ENCODE data around the gene KLF16. TPM values are rescaled to one million over a fixed set of nuclear protein-coding genes. Genes with fewer than 3 reads are reported as not detected.

The KLF16 gene
- total and polyA plus RNA-seq, 9 of the 15 experiments (the other 6 are each of a cell fraction or from before 2014, with no cell fraction given): 0.04 to 60.4 (median 6.8) TPM

DNA sequence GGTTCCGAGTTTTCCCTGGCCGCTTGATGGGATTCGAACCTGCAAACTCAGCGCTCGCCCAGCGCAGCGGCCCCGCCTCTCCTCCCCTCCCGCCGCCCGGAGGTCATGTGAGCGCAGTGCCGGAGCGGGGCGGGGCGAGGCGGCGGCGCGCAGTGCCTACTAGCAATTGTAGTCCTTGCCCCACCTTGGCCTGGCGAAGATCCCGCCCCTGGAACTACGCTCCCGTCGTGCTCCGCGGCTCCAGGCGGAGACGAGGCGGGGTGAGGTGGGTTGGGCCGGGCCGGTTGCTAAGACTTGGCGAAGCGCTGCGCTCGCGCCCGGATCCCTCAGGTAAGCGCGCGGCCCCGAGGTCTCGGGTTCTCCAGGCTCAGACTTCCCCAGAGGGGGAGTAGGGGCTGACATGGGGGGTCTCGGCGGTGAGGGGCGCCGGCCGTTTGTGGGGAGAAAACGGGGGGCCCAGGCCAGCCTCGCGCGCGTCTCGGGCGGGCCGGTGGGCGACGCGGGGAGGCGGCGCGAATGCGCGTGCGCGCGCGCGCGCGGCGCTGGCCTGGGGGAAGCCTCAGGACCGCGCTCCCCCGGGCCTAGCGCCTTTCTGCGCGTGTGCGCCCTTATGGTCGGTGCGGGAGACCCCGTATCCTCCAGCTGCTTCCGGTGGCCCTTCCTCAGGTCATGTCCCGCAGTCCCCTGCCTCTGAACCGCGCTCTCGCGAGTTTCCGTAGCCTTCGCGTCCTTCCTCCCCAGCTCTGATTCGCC, 41.9 kb upstream of the KLF16 start, which contains the start of the genes ADAT3 and SCAMP4 (continued):
- TF ChIP-seq, protein P1, sequence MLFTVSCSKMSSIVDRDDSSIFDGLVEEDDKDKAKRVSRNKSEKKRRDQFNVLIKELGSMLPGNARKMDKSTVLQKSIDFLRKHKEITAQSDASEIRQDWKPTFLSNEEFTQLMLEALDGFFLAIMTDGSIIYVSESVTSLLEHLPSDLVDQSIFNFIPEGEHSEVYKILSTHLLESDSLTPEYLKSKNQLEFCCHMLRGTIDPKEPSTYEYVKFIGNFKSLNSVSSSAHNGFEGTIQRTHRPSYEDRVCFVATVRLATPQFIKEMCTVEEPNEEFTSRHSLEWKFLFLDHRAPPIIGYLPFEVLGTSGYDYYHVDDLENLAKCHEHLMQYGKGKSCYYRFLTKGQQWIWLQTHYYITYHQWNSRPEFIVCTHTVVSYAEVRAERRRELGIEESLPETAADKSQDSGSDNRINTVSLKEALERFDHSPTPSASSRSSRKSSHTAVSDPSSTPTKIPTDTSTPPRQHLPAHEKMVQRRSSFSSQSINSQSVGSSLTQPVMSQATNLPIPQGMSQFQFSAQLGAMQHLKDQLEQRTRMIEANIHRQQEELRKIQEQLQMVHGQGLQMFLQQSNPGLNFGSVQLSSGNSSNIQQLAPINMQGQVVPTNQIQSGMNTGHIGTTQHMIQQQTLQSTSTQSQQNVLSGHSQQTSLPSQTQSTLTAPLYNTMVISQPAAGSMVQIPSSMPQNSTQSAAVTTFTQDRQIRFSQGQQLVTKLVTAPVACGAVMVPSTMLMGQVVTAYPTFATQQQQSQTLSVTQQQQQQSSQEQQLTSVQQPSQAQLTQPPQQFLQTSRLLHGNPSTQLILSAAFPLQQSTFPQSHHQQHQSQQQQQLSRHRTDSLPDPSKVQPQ (CRISPR knock-in tag; IDR thresholded peaks at IDR 0.05; ENCODE audit: borderline replicate concordance): no peak
- TF ChIP-seq LEF1 (IDR thresholded peaks at IDR 0.05) (no peak), FOSL1 (tag; conservative IDR thresholded peaks at IDR 0.05) (peak; percentile 19), SLC30A9 (CRISPR knock-in tag; IDR thresholded peaks at IDR 0.05) (0 out of 2 replicates have a peak, but pooled peaks have one; percentile 27), AFF4 (CRISPR knock-in tag; IDR thresholded peaks at IDR 0.05) (0 out of 2 replicates have a peak, but pooled peaks have one; percentile 60), GTF2B (IDR thresholded peaks at IDR 0.05; ENCODE audit: extremely low read depth, insufficient read length) (no peak), CC2D1A (IDR thresholded peaks at IDR 0.05) (no peak), SMARCE1 (IDR thresholded peaks at IDR 0.05) (no peak), ZNF224 (CRISPR knock-in tag; IDR thresholded peaks at IDR 0.05) (no peak), ZBTB7A (IDR thresholded peaks at IDR 0.05; ENCODE audit: borderline replicate concordance, control insufficient read depth, low read depth, low read length) (peak; percentile 77), SNRNP70 (optimal IDR thresholded peaks at IDR 0.05; ENCODE audit: low read depth, low read length) (no peak)
- TF ChIP-seq, protein P2, sequence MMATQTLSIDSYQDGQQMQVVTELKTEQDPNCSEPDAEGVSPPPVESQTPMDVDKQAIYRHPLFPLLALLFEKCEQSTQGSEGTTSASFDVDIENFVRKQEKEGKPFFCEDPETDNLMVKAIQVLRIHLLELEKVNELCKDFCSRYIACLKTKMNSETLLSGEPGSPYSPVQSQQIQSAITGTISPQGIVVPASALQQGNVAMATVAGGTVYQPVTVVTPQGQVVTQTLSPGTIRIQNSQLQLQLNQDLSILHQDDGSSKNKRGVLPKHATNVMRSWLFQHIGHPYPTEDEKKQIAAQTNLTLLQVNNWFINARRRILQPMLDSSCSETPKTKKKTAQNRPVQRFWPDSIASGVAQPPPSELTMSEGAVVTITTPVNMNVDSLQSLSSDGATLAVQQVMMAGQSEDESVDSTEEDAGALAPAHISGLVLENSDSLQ (IDR thresholded peaks at IDR 0.05): no peak
- TF ChIP-seq, protein P3, sequence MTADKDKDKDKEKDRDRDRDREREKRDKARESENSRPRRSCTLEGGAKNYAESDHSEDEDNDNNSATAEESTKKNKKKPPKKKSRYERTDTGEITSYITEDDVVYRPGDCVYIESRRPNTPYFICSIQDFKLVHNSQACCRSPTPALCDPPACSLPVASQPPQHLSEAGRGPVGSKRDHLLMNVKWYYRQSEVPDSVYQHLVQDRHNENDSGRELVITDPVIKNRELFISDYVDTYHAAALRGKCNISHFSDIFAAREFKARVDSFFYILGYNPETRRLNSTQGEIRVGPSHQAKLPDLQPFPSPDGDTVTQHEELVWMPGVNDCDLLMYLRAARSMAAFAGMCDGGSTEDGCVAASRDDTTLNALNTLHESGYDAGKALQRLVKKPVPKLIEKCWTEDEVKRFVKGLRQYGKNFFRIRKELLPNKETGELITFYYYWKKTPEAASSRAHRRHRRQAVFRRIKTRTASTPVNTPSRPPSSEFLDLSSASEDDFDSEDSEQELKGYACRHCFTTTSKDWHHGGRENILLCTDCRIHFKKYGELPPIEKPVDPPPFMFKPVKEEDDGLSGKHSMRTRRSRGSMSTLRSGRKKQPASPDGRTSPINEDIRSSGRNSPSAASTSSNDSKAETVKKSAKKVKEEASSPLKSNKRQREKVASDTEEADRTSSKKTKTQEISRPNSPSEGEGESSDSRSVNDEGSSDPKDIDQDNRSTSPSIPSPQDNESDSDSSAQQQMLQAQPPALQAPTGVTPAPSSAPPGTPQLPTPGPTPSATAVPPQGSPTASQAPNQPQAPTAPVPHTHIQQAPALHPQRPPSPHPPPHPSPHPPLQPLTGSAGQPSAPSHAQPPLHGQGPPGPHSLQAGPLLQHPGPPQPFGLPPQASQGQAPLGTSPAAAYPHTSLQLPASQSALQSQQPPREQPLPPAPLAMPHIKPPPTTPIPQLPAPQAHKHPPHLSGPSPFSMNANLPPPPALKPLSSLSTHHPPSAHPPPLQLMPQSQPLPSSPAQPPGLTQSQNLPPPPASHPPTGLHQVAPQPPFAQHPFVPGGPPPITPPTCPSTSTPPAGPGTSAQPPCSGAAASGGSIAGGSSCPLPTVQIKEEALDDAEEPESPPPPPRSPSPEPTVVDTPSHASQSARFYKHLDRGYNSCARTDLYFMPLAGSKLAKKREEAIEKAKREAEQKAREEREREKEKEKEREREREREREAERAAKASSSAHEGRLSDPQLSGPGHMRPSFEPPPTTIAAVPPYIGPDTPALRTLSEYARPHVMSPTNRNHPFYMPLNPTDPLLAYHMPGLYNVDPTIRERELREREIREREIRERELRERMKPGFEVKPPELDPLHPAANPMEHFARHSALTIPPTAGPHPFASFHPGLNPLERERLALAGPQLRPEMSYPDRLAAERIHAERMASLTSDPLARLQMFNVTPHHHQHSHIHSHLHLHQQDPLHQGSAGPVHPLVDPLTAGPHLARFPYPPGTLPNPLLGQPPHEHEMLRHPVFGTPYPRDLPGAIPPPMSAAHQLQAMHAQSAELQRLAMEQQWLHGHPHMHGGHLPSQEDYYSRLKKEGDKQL (CRISPR knock-in tag; IDR thresholded peaks at IDR 0.05; ENCODE audit: borderline replicate concordance): no peak
